ENCODE data around the gene NCAM2.
"Not testable (repeated sequence)": the region's sequence is repeated elsewhere in the genome, so short reads cannot be mapped to it uniquely, and the experiment has no call there.

Gene NCAM2

DNA sequence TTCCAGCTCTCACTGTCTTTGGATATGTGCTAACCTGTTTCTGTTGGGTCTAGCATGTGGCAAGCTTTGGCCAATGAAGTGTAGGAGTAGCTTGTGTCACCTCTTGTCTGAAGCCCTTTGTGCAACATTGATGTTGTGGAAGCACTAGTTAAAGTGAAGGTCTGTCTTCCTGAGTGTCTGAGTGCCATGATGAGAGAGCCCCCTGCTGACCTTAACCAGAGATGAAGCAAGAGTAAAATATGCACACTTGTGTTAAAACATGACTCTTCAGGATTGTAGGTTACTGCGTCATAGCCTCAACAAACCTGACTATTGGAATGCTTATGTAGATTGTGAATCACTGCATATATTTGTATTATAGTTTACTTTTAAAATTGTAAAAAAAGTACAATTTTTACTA lies 103.7 kb downstream of the NCAM2 start:
- Histone ChIP-seq H3K9me3 (ENCODE audit: control insufficient read depth, insufficient read depth, low read length) (no peaks in the 10 kb centered on the region), H3K9ac (ENCODE audit: low read depth, low read length) (no peak overlapping the region), H3K4me1 (ENCODE audit: insufficient read depth, low read length) (peaks cover 4% of the 10 kb centered on the region; the same call in 1 of the 2 replicates), H3K36me3 (ENCODE audit: insufficient read depth, low read length) (no peaks in the 10 kb centered on the region)

- H3K4me1 ChIP-seq (ENCODE audit: insufficient read depth, low read length) = peaks cover 4% of the 10 kb centered on the region; the same call in 1 of the 2 replicates
- H3K9ac ChIP-seq (ENCODE audit: low read depth, low read length) = no peak overlapping the region
- H3K36me3 ChIP-seq (ENCODE audit: insufficient read depth, low read length) = no peaks in the 10 kb centered on the region
Measured at GRCh38 chr21:21102896-21103295, 104.7 kb downstream of the NCAM2 start.

GRCh38 chr21:21103692-21104091 lies 105.5 kb downstream of the NCAM2 start:
- H3K36me3 ChIP-seq (ENCODE audit: insufficient read depth, low read length) = no peaks in the 10 kb centered on the region
- no peak overlapping the region for H3K9ac ChIP-seq (ENCODE audit: low read depth, low read length)
- peaks cover 4% of the 10 kb centered on the region; the same call in 1 of the 2 replicates for H3K4me1 ChIP-seq (ENCODE audit: insufficient read depth, low read length)
- H3K9me3 ChIP-seq (ENCODE audit: control insufficient read depth, insufficient read depth, low read length) = no peaks in the 10 kb centered on the region

More at GRCh38 chr21:21102896-21103295, 104.7 kb downstream of the NCAM2 start:
- no peaks in the 10 kb centered on the region for H3K9me3 ChIP-seq (ENCODE audit: control insufficient read depth, insufficient read depth, low read length)

DNA sequence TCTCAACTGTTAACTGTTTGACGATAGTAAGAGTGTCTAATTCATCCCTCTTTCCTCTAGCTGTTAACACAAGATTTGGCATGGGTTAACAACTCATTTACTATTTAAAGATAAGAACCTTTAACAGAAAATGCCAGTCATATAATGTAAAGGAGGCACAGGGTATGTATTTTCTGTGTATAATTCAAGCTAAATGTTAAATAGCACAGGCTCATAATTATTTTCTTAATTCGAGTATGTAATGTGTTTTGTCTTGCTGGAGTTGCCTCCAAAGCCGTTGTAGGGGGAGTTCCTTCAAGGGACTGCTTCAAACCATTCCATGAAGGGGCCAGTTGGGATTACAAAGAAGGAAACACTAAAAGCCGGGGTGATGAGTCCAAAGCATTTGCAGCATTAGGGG lies 111.5 kb downstream of the NCAM2 start:
- H3K9ac ChIP-seq (ENCODE audit: low read depth, low read length) = no peak overlapping the region
- H3K36me3 ChIP-seq (ENCODE audit: insufficient read depth, low read length) = no peaks in the 10 kb centered on the region
- no peaks in the 10 kb centered on the region; the same call in 1 of the 2 replicates for H3K4me1 ChIP-seq (ENCODE audit: insufficient read depth, low read length)
- H3K9me3 ChIP-seq (ENCODE audit: control insufficient read depth, insufficient read depth, low read length) = no peaks in the 10 kb centered on the region

DNA sequence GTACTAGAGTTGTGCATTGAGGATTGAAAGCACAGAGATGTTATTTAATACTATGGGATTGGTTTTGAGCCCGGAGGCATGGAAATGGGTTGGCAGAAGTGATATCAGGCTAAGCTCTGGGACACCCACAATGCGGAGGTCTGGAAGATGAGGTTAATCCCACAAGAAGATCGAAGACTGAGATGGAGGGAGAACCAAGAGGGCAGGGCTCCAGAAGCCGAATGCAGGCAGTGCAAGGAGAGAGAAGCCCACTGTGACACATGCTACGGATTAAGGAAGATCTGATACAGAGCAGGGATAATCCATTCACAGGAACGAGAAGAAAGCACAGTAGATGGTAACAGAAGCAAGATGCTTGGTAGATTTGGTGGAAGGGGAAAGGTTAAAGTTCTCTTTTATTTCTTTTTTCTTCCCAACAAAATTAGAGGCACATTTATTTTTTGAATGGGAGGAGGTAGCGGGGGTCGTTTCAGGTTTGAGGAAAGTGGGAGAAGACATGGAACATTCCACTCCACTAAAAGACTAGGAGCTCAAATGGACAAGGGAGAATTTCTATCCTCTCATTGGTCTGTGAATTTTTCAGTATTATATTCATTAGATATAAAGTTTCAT lies 113.2 kb downstream of the NCAM2 start:
- Histone ChIP-seq H3K4me1 (ENCODE audit: insufficient read depth, low read length) (no peaks in the 10 kb centered on the region), H3K9ac (ENCODE audit: low read depth, low read length) (no peak overlapping the region), H3K36me3 (ENCODE audit: insufficient read depth, low read length) (no peaks in the 10 kb centered on the region), H3K9me3 (ENCODE audit: control insufficient read depth, insufficient read depth, low read length) (no peaks in the 10 kb centered on the region)

GRCh38 chr21:21114461-21114860 lies 116.3 kb downstream of the NCAM2 start:
- no peaks in the 10 kb centered on the region for H3K9me3 ChIP-seq (ENCODE audit: control insufficient read depth, insufficient read depth, low read length)
- H3K9ac ChIP-seq (ENCODE audit: low read depth, low read length) = no peak overlapping the region
- no peaks in the 10 kb centered on the region for H3K36me3 ChIP-seq (ENCODE audit: insufficient read depth, low read length)
- H3K4me1 ChIP-seq (ENCODE audit: insufficient read depth, low read length) = no peaks in the 10 kb centered on the region

DNA sequence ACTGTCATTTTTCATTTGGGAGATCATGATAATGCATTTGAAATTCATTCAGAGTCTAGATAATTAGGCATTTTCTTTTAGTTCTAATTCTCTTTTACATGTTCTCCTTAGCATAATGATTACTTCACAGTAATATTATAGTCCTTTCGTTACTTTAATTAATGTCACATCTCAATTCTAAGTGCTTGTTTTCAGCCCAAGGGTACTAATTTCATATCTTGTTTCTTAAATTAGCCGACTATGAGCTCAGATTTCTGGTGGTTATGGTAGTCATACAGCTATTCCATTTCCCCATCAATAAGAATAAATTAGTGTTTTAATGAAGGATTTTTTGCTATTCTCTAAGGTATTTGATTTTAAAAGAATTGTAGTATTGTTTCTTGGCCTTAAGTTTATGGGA lies 120.9 kb downstream of the NCAM2 start:
- Histone ChIP-seq H3K4me1 (ENCODE audit: insufficient read depth, low read length) (no peaks in the 10 kb centered on the region), H3K9ac (ENCODE audit: low read depth, low read length) (no peak overlapping the region), H3K9me3 (ENCODE audit: control insufficient read depth, insufficient read depth, low read length) (no peaks in the 10 kb centered on the region), H3K36me3 (ENCODE audit: insufficient read depth, low read length) (no peaks in the 10 kb centered on the region)

GRCh38 chr21:21122680-21123079 lies 124.5 kb downstream of the NCAM2 start:
- Histone ChIP-seq H3K9me3 (ENCODE audit: control insufficient read depth, insufficient read depth, low read length) (no peaks in the 10 kb centered on the region), H3K36me3 (ENCODE audit: insufficient read depth, low read length) (no peaks in the 10 kb centered on the region), H3K9ac (ENCODE audit: low read depth, low read length) (no peak overlapping the region), H3K4me1 (ENCODE audit: insufficient read depth, low read length) (no peaks in the 10 kb centered on the region)

DNA sequence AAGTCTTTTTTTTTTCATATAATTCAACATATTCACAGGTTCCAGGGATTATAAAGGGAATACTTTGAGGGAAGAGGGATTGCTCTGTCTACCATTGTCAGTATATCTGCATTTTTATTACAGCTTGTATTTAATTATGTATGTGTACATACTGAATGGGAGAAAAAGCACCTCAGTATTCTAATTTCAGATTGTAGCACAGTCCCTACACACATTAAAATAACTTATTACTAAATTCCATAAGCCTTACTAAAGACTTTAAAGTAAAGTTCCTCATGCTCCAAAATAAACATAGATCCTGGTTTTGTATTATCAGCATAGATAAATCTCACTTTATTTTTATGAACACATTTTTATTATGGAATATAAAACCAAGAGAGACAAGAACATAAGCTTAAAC lies 134.2 kb downstream of the NCAM2 start:
- Histone ChIP-seq H3K4me1 (ENCODE audit: insufficient read depth, low read length) (no peaks in the 10 kb centered on the region), H3K9me3 (ENCODE audit: control insufficient read depth, insufficient read depth, low read length) (no peaks in the 10 kb centered on the region), H3K9ac (ENCODE audit: low read depth, low read length) (no peak overlapping the region), H3K36me3 (ENCODE audit: insufficient read depth, low read length) (no peaks in the 10 kb centered on the region)

GRCh38 chr21:21137986-21138385 lies 139.8 kb downstream of the NCAM2 start:
- no peak overlapping the region for H3K9ac ChIP-seq (ENCODE audit: low read depth, low read length)
- no peaks in the 10 kb centered on the region for H3K9me3 ChIP-seq (ENCODE audit: control insufficient read depth, insufficient read depth, low read length)
- no peaks in the 10 kb centered on the region for H3K4me1 ChIP-seq (ENCODE audit: insufficient read depth, low read length)
- no peaks in the 10 kb centered on the region for H3K36me3 ChIP-seq (ENCODE audit: insufficient read depth, low read length)

- no peak overlapping the region for H3K9ac ChIP-seq (ENCODE audit: low read depth, low read length)
- no peaks in the 10 kb centered on the region for H3K36me3 ChIP-seq (ENCODE audit: insufficient read depth, low read length)
- H3K4me1 ChIP-seq (ENCODE audit: insufficient read depth, low read length) = no peaks in the 10 kb centered on the region
- H3K9me3 ChIP-seq (ENCODE audit: control insufficient read depth, insufficient read depth, low read length) = no peaks in the 10 kb centered on the region
Measured at GRCh38 chr21:21146587-21147373, 148.6 kb downstream of the NCAM2 start.

DNA sequence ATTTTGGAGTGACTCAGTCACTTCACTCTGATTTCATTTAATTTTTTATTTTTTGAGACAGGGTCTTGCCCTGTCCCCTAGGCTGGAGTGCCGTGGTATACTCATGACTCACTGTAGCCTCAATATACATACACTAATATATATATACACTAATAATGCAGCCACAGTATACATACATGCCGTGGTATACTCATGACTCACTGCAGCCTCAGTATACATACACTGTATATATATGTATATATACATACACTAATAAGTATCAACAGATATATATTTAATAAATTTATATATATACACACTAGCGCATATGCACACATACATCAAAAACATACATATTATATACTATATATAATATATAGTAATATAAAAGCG lies 149.2 kb downstream of the NCAM2 start:
- H3K9me3 ChIP-seq (ENCODE audit: control insufficient read depth, insufficient read depth, low read length) = no peaks in the 10 kb centered on the region
- H3K4me1 ChIP-seq (ENCODE audit: insufficient read depth, low read length) = no peaks in the 10 kb centered on the region
- no peaks in the 10 kb centered on the region for H3K36me3 ChIP-seq (ENCODE audit: insufficient read depth, low read length)
- no peak overlapping the region for H3K9ac ChIP-seq (ENCODE audit: low read depth, low read length)

DNA sequence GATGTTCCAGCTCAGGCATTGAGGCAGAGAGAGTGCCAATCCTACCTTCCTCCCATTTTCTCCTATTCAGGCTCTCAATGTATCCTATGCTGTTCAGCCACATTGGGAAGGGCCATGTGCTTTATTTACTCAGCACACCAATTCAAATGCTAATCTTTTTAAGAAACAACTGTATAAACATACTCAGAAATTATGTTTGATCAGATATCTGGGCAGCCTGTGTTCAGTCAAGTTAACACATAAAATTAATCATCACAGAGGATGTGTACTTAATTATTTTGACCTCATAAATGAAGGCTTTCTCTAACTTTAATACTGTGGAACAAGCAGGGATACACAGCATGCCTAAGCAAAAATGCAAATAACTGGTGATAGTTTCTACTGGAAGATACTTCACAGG lies 149.8 kb downstream of the NCAM2 start:
- H3K4me1 ChIP-seq (ENCODE audit: insufficient read depth, low read length) = no peaks in the 10 kb centered on the region
- no peak overlapping the region for H3K9ac ChIP-seq (ENCODE audit: low read depth, low read length)
- H3K9me3 ChIP-seq (ENCODE audit: control insufficient read depth, insufficient read depth, low read length) = no peaks in the 10 kb centered on the region
- H3K36me3 ChIP-seq (ENCODE audit: insufficient read depth, low read length) = no peaks in the 10 kb centered on the region

GRCh38 chr21:21148514-21148913 lies 150.3 kb downstream of the NCAM2 start:
- H3K4me1 ChIP-seq (ENCODE audit: insufficient read depth, low read length) = no peaks in the 10 kb centered on the region
- H3K36me3 ChIP-seq (ENCODE audit: insufficient read depth, low read length) = no peaks in the 10 kb centered on the region
- H3K9me3 ChIP-seq (ENCODE audit: control insufficient read depth, insufficient read depth, low read length) = no peaks in the 10 kb centered on the region
- H3K9ac ChIP-seq (ENCODE audit: low read depth, low read length) = no peak overlapping the region

DNA sequence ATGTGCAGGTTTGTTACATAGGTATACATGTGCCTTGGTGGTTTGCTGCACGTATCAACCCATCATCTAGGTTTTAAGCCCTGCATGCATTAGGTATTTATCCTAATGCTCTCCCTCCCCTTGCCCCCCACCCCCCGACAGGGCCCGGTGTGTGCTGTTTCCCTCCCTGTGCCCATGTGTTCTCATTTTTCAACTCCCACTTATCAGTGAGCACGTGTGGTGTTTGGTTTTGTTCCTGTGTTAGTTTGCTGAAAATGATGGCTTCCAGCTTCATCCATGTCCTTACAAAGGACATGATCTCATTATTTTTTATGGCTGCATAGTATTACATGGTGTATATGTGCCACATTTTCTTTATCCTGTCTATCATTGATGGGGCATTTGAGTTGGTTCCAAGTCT lies 151.2 kb downstream of the NCAM2 start:
- H3K9me3 ChIP-seq (ENCODE audit: control insufficient read depth, insufficient read depth, low read length); H3K9ac ChIP-seq (ENCODE audit: low read depth, low read length); H3K4me1 ChIP-seq (ENCODE audit: insufficient read depth, low read length): not testable (repeated sequence)

More for the DNA sequence above, 151.2 kb downstream of the NCAM2 start:
- not testable (repeated sequence) for H3K36me3 ChIP-seq (ENCODE audit: insufficient read depth, low read length)

Measured in ES-I3 (cell line).